Astrocyte (in vitro differentiated cells and primary cell): ENCODE results near the gene ANKS1A. TPM values are rescaled to one million over a fixed set of nuclear protein-coding genes. Genes with fewer than 3 reads are reported as not detected.

Source experiments
- DNase-seq: peaks from one replicate; pipeline ENCODE4 v3.0.0-alpha.2; 2010; ENCODE audit warnings: low read depth
- FAIRE-seq: peaks from 2 replicates; lab custom pipeline; 2011; peaks lifted over from hg19 to GRCh38; lab: Jason Lieb, UNC
- H2AFZ ChIP-seq: 2 replicates; pipeline ENCODE4 v1.6.0; 2012; ENCODE audit warnings: low read depth, low read length, inconsistent platforms
- H3K27ac ChIP-seq: 2 replicates; pipeline ENCODE4 v1.5.1; 2011; ENCODE audit warnings: low read depth, low read length, inconsistent platforms
- H3K27me3 ChIP-seq: 2 replicates; pipeline ENCODE4 v1.6.0; 2011; ENCODE audit warnings: low read length, inconsistent platforms; ENCODE audit not compliant: insufficient read depth
- H3K36me3 ChIP-seq: 2 replicates; pipeline ENCODE4 v1.5.1; 2011; ENCODE audit warnings: low read length, inconsistent platforms; ENCODE audit not compliant: insufficient read depth
- H3K4me1 ChIP-seq: 2 replicates; pipeline ENCODE4 v1.5.1; 2011; ENCODE audit warnings: low read length, inconsistent platforms; ENCODE audit not compliant: insufficient read depth
- H3K4me2 ChIP-seq: 2 replicates; pipeline ENCODE4 v1.6.0; 2012; ENCODE audit warnings: low read length, inconsistent platforms
- H3K4me3 ChIP-seq: 2 replicates; pipeline ENCODE4 v1.5.1; 2011; ENCODE audit warnings: low read depth, mild to moderate bottlenecking, low read length, inconsistent platforms; ENCODE audit not compliant: insufficient read depth
- H3K79me2 ChIP-seq: 2 replicates; pipeline ENCODE4 v1.6.0; 2012; ENCODE audit warnings: mild to moderate bottlenecking, low read length, inconsistent platforms; ENCODE audit not compliant: insufficient read depth
- H3K9ac ChIP-seq: 2 replicates; pipeline ENCODE4 v1.6.0; 2012; ENCODE audit warnings: mild to moderate bottlenecking, low read length, inconsistent platforms
- H3K9me3 ChIP-seq: 2 replicates; pipeline ENCODE4 v1.5.1; 2012; ENCODE audit warnings: low read depth, mild to moderate bottlenecking, low read length, inconsistent platforms; ENCODE audit not compliant: insufficient read depth
- H4K20me1 ChIP-seq: 2 replicates; pipeline ENCODE4 v1.6.0; 2012; ENCODE audit warnings: low read length, inconsistent platforms; ENCODE audit not compliant: insufficient read depth
- H3K27ac Mint-ChIP-seq: one replicate; pipeline ENCODE4 v1.8.0; 2021; ENCODE audit warnings: mild to moderate bottlenecking, mixed read lengths; ENCODE audit not compliant: unreplicated experiment
- H3K27me3 Mint-ChIP-seq: one replicate; pipeline ENCODE4 v1.8.0; 2021; ENCODE audit warnings: low read depth, mixed read lengths; ENCODE audit not compliant: unreplicated experiment
- H3K36me3 Mint-ChIP-seq: one replicate; pipeline ENCODE4 v1.8.0; 2021; ENCODE audit warnings: low read depth, mixed read lengths; ENCODE audit not compliant: unreplicated experiment
- H3K4me1 Mint-ChIP-seq: one replicate; pipeline ENCODE4 v1.8.0; 2021; ENCODE audit warnings: low read depth, mixed read lengths; ENCODE audit not compliant: unreplicated experiment
- H3K4me3 Mint-ChIP-seq: one replicate; pipeline ENCODE4 v1.8.0; 2021; ENCODE audit warnings: mild to moderate bottlenecking, moderate library complexity, mixed read lengths; ENCODE audit not compliant: unreplicated experiment
- H3K9me3 Mint-ChIP-seq: one replicate; pipeline ENCODE4 v1.8.0; 2021; ENCODE audit warnings: mild to moderate bottlenecking, mixed read lengths; ENCODE audit not compliant: unreplicated experiment
- CTCF ChIP-seq: IDR thresholded peaks from 2 replicates; pipeline ENCODE4 v1.5.1; 2011; ENCODE audit warnings: low read depth, mild to moderate bottlenecking, inconsistent platforms, low read length, moderate library complexity; ENCODE audit not compliant: insufficient read depth
- EZH2 ChIP-seq: IDR thresholded peaks from 2 replicates; pipeline ENCODE4 v1.6.1; 2012; ENCODE audit warnings: mild to moderate bottlenecking, low read length, inconsistent platforms; ENCODE audit not compliant: insufficient read depth
- total RNA-seq: library from RNA; stranded (reverse); gene quantifications from 2 replicates; pipeline ENCODE4 v1.2.1, GENCODE V29; 2021

Gene ANKS1A
- total RNA-seq, 1 donor from 2014 or later = 18.0 TPM

GRCh38 chr6:35082733-35083403 is 193.8 kb downstream of the ANKS1A start:
- H3K9ac ChIP-seq = no peak overlapping the region
- no peaks in the 10 kb centered on the region for H3K36me3 ChIP-seq
- H3K27ac Mint-ChIP-seq = no peak overlapping the region
- no peak overlapping the region for H3K4me2 ChIP-seq
- no peak for TF ChIP-seq CTCF
- TF ChIP-seq EZH2 = no peak
- no peaks in the 10 kb centered on the region for H4K20me1 ChIP-seq
- no peaks in the 10 kb centered on the region for H3K27me3 ChIP-seq
- H3K4me1 Mint-ChIP-seq = peaks cover 14% of the 10 kb centered on the region
- H3K9me3 ChIP-seq = no peaks in the 10 kb centered on the region
- DNase-seq (no peak), FAIRE-seq (no peak)
- no peak overlapping the region for H3K27ac ChIP-seq
- H3K4me3 ChIP-seq = no peak overlapping the region
- H3K9me3 Mint-ChIP-seq = no peaks in the 10 kb centered on the region
- H3K27me3 Mint-ChIP-seq = no peaks in the 10 kb centered on the region
- no peaks in the 10 kb centered on the region for H3K79me2 ChIP-seq
- H3K4me3 Mint-ChIP-seq = no peak overlapping the region
- peaks cover 18% of the 10 kb centered on the region for H3K4me1 ChIP-seq
- H3K36me3 Mint-ChIP-seq = peaks cover 23% of the 10 kb centered on the region
- no peak overlapping the region for H2AFZ ChIP-seq

- H3K27ac ChIP-seq = no peak overlapping the region
- peaks cover 18% of the 10 kb centered on the region for H3K4me1 ChIP-seq
- no peaks in the 10 kb centered on the region for H4K20me1 ChIP-seq
- H3K79me2 ChIP-seq = no peaks in the 10 kb centered on the region
- H3K9me3 ChIP-seq = no peaks in the 10 kb centered on the region
- no peaks in the 10 kb centered on the region for H3K36me3 ChIP-seq
- H3K27me3 ChIP-seq = no peaks in the 10 kb centered on the region
- H3K4me2 ChIP-seq = no peak overlapping the region
- TF ChIP-seq CTCF = no peak
- TF ChIP-seq EZH2 = no peak
- H3K4me3 ChIP-seq = no peak overlapping the region
- Mint-ChIP-seq H3K4me3 (no peak overlapping the region), H3K36me3 (peaks cover 25% of the 10 kb centered on the region), H3K27me3 (no peaks in the 10 kb centered on the region), H3K27ac (no peak overlapping the region), H3K4me1 (peaks cover 14% of the 10 kb centered on the region), H3K9me3 (no peaks in the 10 kb centered on the region)
- DNase-seq (no peak), FAIRE-seq (no peak)
- H3K9ac ChIP-seq = no peak overlapping the region
- no peak overlapping the region for H2AFZ ChIP-seq
Measured at GRCh38 chr6:35083507-35083906, 194.5 kb downstream of the ANKS1A start.

GRCh38 chr6:35084041-35084491 is 195.0 kb downstream of the ANKS1A start:
- Mint-ChIP-seq H3K36me3 (peaks cover 29% of the 10 kb centered on the region), H3K4me3 (no peak overlapping the region), H3K27ac (no peak overlapping the region), H3K9me3 (no peaks in the 10 kb centered on the region), H3K4me1 (peaks cover 16% of the 10 kb centered on the region), H3K27me3 (no peaks in the 10 kb centered on the region)
- no peak for DNase-seq
- Histone ChIP-seq H3K79me2 (no peaks in the 10 kb centered on the region), H3K27ac (no peak overlapping the region), H3K27me3 (no peaks in the 10 kb centered on the region), H3K9ac (no peak overlapping the region), H3K4me3 (no peak overlapping the region), H3K4me1 (peaks cover 18% of the 10 kb centered on the region), H3K4me2 (no peak overlapping the region), H3K9me3 (no peaks in the 10 kb centered on the region), H2AFZ (no peak overlapping the region), H3K36me3 (no peaks in the 10 kb centered on the region), H4K20me1 (no peaks in the 10 kb centered on the region)
- TF ChIP-seq CTCF (no peak), EZH2 (no peak)
- no peak for FAIRE-seq
